Measurements from ENCODE around the gene NVL. TPM values are rescaled to one million over a fixed set of nuclear protein-coding genes. Genes with fewer than 3 reads are reported as not detected.
"Not testable (repeated sequence)": the region's sequence is repeated elsewhere in the genome, so short reads cannot be mapped to it uniquely, and the experiment has no call there.

The NVL gene
- total RNA-seq, 2 donors from 2014 or later = 17.7 to 19.3 TPM

DNA sequence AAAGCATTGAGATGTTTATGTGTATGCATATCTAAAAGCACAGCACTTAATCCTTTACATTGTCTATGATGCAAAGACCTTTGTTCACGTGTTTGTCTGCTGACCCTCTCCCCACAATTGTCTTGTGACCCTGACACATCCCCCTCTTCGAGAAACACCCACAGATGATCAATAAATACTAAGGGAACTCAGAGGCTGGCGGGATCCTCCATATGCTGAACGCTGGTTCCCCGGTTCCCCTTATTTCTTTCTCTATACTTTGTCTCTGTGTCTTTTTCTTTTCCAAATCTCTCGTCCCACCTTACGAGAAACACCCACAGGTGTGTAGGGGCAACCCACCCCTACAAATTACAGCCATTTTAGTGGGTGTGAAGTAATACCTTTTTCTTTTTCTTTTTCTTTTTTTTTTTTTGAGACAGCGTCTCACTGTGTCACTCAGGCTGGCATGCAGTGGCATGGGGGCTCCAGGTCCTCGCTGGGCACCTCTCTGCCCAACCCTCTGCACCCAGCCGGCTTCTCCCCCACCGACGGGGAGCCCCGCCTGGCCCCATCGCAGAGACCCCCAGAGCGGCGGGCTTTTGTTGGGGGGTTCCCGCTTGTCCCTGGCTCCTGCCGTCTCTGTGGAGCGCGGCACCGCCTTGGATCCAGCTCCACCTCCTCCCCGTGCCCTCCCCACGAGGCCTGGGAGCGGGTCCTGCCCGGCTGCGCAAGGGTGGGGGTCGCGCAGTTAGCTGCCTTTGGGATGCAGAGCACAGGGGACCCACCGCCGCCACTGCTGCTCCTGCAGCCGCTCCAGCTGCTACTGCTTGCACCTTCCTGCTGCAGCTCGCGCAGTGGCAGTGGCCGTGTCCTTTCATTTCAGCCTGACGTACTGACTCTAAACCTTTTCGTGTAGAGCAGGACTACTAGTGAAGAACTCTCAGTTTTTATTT, 10.7 kb upstream of the NVL start:
- intact Hi-C loops (cut with DNase I) = not testable (repeated sequence)
- DNase-seq (ENCODE audit: low spot score) = peak; percentile 81

DNA sequence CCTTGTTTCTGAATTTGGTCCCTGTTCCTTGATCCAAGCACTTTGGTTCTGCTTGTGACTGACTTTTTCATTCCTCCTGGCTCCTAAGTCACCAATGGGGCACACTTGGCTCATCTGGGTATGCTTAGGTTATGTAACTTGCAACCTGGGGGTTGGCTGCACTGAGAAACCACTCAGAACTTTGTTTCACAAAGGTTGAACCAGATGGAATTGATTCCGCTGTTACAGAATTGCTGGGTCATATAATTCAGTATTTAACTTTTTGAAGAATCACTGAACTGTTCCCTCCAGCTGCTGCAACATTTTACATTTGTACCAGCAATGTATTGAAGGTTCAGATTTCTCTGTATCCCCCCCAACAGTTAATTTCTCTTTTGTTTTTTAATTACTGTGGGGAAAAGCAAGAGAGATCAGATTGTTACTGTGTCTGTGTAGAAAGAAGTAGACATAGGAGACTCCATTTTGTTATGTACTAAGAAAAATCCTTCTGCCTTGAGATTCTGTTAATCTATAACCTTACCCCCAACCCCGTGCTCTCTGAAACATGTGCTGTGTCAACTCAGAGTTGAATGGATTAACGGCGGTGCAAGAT, 9.6 kb upstream of the NVL start:
- DNase-seq (ENCODE audit: low spot score) = no peak
- intact Hi-C loops (cut with DNase I) = no loop called here

DNA sequence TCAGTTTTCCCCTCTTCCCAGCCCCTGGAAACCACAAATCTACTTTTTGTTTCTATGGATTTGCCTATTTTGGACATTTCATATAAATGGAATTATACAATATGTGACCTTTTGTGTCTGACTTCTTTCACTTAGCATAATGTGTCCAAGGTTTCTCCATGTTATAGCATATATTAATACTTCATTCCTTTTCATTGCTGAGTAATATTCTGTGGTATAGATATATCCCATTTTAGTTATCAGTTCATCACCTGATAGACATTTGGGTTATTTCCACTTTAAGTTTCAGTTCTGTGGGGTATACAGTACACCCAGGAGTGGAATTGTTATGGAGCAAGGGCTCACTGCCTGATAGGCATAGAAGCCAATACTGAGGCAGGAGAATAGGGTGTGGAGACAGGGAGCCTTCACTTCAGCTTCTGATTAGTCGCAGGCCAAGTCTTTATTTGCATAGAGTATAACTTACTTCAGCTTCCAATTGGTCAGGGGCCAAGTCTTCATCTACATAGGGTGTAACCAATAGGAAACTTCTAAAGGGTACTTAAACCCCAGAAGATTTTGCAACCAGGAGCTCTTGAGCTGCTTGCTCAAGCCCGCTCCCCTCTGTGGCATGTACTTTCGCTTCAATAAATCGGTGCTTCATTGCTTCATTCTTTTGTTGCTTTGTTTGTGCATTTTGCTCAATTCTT, 8.3 kb upstream of the NVL start:
- DNase-seq (ENCODE audit: low spot score) = no peak
- intact Hi-C loops (cut with DNase I) = no loop called here

DNA sequence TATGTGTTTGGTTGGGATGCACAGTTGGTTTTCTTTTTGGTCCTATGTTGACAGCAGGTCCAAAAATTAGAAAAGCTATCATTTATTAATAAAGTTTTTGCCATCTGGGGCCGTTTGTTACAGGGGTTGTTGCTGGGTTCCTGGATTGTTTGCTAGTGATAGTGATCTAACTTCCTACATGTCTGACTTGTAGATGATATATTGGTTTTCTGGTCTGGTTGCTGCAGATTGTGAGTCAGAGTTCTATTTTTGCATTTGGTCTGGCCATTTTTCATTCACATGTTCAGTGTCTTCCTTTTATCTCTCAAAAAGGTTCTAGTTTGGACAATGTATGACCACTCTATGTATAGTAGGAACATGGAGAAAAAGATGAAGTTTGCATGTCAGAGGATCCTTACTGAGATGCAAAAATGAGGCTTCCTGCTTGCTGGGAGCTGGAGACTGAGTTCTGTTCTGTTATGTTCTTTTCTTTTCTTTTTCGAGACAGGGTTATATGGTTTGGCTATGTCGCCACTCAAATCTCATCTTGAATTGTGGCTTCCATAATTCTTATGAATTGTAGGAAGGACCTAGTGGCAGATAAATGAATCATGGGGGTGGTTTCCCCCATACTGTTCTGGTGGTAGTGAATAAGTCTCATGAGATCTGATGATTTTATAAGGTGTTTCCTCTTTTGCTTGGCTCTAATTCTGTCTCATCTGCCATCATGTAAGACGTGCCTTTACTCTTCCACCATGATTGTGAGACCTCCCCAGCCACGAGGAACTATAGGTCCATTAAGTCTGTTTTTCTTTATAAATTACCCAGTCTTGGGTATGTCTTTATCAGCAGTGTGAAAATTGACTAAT, 4.2 kb upstream of the NVL start:
- no peak for DNase-seq (ENCODE audit: low spot score)
- intact Hi-C loops (cut with DNase I) = loop anchor here in 1 of 2 donors (5.0 kb wide), 1 partner anchor 217 kb away; no protein-coding TSS in a partner anchor

DNA sequence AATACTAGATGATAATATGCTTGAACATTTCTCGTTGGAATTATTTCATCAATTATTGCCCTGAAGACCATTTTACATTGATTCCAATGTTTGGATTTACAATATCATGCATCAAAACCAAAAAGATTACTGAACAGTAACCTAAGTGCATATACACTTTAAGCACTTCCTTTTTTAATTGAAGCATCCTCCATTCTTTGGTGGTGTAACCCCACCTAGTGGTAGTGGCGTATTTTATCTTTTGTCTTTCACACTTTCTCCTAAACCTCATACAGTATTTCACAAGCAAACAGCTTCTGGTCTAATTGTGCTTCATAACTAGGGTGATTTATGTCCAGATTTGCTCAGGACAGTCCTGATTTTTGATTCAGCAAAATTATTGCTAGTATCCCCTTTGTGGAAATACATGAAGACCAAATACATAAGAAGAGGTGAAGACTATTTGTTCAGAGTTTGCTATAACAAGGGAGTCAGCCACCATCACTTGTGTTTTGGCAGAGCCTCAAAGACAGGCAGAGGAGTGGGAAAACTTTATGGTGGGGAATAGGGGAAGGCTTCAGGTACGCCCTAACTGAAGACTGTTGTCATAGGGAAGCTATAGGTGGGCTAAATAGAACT, 3.4 kb upstream of the NVL start:
- intact Hi-C loops (cut with DNase I) = loop anchor here in 1 of 2 donors (5.0 kb wide), 1 partner anchor 216 kb away; no protein-coding TSS in a partner anchor
- DNase-seq (ENCODE audit: low spot score) = no peak

DNA sequence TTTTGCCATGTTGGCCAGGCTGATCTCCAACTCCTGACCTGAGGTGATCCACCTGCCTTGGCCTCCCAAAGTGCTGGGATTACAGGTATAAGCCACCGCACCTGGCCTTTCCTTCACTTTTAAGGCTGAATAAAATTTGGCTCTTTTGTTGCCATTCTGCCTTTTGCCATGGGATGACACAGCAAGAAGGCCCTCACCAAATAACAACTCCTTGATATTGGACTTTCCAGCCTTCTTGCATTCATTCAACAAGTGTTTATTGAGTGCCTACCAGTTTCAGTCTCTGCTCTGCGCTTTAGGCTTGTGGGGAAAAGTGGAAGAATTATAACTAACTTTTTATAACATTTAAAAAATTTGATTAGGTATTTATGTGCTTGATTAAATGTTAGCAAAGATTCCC, 1.9 kb upstream of the NVL start:
- intact Hi-C loops (cut with DNase I) = loop anchor here in 1 of 2 donors (5.0 kb wide), 1 partner anchor 215 kb away; no protein-coding TSS in a partner anchor
- DNase-seq (ENCODE audit: low spot score) = no peak

DNA sequence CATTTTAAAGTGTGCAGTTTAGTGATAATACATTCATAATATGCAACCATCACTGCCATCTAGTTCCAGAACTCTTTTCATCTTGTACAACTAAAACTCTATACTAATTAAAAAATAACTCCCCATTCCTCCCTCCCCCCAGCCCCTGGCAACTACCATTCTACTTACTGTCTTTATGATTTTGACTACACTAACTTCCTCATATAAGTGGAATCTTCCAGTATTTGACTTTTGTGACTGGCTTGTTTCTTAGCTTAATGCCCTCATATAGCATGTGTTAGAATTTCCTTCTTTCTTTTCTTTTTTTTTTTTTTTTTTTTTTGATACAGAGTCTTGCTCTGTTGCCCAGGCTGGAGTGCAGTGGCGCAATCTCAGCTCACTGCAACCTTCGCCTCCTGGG, 1.4 kb upstream of the NVL start:
- no peak for DNase-seq (ENCODE audit: low spot score)
- intact Hi-C loops (cut with DNase I) = loop anchor here in 1 of 2 donors (5.0 kb wide), 1 partner anchor 214 kb away; no protein-coding TSS in a partner anchor

DNA sequence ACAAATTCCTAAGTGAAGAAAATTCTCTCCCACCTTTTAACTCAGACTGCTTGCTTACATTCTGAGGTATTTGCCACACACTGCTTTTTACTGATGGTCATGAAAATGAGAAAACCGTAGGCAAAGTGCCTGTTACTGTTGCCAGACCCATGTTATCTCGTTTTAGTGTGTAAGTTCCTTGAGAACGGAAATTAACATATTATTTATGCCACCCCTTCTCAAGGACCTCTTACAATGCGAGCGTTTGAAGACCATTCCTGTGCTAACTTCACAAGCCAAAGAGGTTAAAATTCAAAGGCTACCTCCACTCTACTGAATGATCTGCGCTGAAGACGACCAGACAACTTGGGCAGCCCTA, 509 bp downstream of the NVL start:
- intact Hi-C loops (cut with DNase I) = no loop called here
- DNase-seq (ENCODE audit: low spot score) = no peak

DNA sequence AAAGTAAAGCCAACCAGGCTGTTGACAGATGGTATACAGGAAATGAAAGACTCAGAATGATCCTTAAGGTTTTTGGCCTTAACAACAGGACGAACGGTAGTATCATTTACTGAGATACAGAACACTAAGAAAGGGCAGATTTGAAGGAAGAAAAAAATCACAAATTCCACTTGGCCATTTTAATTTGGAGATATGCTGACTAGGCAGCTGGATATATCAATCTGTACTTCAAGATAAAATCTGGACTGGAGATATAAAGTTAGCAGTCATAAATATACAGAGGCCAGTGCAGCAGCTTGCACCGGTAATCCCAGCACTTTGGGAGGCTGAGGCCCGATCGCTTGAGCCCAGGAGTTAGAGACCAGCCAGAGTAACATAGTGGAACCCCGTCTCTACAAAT, 1.3 kb downstream of the NVL start:
- intact Hi-C loops (cut with DNase I) = no loop called here

DNA sequence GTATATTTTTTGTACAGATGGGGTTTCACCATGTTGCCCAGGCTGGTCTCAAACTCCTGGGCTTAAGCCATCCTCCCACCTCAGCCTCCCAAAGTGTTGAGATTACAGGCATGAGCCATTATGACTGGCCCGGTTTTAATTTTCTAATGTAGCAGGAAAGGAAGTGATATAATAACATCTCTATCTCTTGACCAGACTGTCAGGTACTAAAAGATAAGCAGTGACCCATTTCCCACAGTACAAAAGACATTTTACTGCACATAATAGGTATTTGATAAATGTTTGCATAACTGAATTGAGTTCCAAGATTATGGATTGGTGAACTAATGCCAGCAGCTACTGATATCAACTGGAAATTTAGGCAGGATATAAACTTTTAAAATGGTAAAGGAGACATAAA, 4.0 kb downstream of the NVL start:
- DNase-seq (ENCODE audit: low spot score) = no peak
- intact Hi-C loops (cut with DNase I) = no loop called here

More for the DNA sequence above, 1.3 kb downstream of the NVL start:
- DNase-seq (ENCODE audit: low spot score) = no peak

DNA sequence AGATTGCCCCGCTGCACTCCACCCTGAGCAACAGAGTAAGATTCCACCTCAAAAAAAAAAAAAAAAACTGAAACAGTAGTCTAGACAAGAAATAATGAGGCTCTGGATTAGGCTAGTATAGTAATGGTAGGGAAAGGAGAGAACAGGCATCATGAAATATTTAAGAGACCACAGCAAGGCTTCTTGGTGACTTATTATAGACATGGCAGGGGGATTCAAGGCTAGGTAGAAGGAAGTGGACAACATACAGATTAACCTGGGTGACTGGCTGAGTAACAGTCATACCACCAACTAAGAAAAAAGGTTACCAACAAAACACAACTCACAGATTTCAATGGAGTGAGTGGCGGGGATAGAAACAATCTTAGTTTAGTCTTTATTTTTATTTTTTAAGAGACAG, 8.3 kb downstream of the NVL start:
- DNase-seq (ENCODE audit: low spot score) = no peak
- intact Hi-C loops (cut with DNase I) = no loop called here

DNA sequence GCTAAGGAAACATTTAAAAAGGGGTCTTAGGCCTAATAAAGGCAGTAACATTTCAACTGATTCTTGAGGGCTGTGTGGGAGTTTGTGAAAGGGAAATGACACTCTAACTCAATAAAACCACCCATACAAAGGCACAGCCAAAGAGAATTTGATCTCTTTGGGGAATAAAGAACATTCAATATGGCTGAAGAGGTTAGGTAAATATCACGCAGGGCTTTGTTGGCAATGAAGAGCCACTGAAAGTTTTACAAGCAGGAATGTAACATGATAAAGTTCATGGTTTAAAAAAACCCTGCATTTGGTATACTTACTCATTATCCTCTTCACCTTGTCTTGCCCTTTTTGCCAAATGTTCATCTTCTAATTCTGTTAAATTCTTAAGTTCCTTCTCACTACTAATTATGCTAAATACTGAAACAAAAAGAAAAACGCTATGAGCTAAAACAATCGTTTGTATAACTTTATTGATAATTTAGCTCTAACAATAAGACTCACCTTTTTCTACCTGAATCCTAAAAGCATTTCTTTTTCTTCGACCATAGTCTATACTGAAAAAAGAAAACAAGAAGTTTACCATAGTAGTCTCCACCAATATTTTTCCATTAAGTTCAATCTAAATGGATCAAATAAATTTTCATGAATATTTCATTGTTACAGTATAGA, 12.5 kb downstream of the NVL start:
- intact Hi-C loops (cut with DNase I) = no loop called here
- no peak for DNase-seq (ENCODE audit: low spot score)

DNA sequence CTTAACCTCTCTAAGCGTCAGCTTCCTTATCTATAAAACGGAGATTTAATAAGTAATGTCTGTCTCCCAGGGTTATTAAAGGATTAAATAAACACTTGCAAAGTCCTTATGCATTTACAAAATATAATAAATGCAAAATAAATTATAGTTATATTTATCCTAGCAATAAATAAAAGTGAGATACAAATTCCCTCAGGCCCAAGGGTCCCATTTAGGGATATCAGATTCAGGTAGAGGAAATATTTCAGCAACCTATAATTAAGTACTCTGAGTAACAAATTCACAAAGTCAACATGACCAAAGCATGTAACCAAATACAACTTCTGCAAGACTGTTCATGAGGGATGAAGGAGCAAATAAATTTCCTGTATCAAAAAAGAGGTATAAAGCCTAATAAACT, 17.9 kb downstream of the NVL start:
- intact Hi-C loops (cut with DNase I) = no loop called here

DNA sequence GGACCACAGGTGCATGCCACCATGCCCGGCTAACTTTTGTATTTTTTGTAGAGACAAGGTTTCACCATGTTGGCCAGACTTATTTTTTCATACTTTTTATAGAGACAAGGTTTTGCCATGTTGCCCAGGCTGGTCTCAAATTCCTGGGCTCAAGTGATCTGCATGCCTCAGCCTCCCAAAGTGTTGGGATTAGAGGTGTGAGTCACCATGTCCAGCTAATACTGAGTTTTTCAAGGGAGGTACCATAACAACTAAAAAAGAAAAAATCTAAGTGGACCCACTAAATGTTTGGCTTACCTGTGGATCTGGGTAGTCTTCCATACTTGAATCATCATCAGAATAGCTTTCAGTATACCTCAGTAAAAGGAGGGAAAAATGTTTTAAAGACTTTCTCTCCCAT, 18.5 kb downstream of the NVL start:
- DNase-seq (ENCODE audit: low spot score); intact Hi-C loops (cut with DNase I): not testable (repeated sequence)

More for the DNA sequence above, 17.9 kb downstream of the NVL start:
- no peak for DNase-seq (ENCODE audit: low spot score)

DNA sequence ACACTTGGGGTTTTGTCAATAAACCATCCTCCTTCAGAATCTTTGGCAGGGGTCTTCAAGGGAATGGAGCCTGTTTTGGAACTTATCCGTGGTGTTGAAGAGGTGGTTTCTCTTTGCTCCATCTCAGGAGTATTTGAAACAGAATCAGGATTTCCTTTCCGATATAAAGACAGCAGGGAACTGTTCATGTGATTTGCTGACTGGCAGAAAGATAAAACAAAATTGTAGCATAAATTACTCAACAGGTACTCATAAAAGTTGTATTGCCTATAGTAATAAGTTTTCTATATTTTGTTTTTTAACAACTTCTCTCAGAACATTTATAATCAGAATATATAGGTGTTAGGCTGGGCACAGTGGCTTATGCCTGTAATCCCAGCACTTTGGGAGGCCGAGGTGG, 21.9 kb downstream of the NVL start:
- intact Hi-C loops (cut with DNase I) = no loop called here
- DNase-seq (ENCODE audit: low spot score) = no peak

DNA sequence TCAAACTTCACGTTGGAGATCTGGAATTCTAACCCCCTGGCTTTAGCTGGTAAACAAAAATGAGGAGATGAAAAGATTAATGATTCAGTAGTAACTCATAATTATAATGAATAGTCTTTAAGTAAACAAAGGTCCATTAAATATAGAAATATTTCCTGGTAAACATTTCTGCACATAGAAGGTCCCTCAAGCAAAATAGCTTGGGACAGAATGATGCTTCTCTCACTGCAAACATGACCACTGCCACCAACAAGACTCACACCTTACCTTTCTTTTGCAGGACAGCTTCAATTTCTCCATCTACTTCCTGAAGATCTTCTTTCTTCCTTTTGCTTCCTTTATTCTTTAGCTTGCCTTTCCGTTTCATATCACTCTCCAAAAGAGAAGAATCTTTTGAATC, 25.2 kb downstream of the NVL start:
- intact Hi-C loops (cut with DNase I) = no loop called here
- DNase-seq (ENCODE audit: low spot score) = no peak

DNA sequence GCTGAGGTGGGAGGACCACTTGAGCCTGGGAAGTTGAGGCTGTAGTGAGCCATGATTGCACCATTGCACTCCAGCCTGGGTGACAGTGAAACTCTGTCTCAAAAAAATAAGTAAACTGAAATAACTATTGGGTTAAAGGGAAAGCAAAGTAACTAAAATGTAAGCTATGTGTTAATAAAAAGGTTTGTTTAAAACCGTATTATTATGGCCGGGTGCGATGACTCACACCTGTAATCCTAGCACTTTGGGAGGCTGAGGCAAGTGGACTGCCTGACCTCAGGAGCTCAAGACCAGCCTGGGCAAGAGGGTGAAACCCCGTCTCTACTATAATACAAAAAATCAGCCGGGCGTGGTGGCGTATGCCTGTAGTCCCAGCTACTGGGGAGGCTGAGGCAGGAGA, 27.0 kb downstream of the NVL start:
- DNase-seq (ENCODE audit: low spot score) = no peak
- intact Hi-C loops (cut with DNase I) = no loop called here

DNA sequence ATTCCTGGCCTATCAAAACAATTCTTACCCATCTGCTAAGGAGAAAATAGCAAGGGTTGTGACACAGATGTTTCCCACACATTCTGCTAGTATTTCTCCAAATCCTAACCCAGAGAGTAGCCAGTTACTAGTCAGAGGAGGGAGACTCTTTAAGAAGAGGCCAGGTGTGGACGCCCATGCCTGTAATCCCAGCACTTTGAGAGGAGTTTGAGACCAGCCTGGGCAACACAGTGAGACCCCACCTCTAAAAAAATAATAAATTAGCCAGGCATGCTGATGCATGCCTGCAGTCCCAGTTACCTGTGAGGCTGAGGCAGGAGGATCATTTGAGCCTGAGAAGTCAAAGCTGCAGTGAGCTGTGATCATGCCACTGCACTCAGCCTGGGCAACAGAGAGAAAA, 28.6 kb downstream of the NVL start:
- intact Hi-C loops (cut with DNase I) = no loop called here

More for the DNA sequence above, 28.6 kb downstream of the NVL start:
- DNase-seq (ENCODE audit: low spot score) = no peak
